Effector memory CD8-positive, alpha-beta T cell (primary cell): Measurements from ENCODE around the gene TSFM.

Source experiments
- ATAC-seq: fragments of 150-1000 bp; cut with Tn5 transposase; replicated peaks from 2 replicates; pipeline ENCODE4 v1.10.0; 2021; ENCODE audit warnings: mild to moderate bottlenecking, moderate library complexity
- DNase-seq, 3 experiments: peaks; one replicate each; pipeline ENCODE4 v3.0.0; 2021
- H3K27ac Mint-ChIP-seq, 2 donors: one replicate each; pipeline ENCODE4 v1.8.0; 2022; ENCODE audit warnings: mild to moderate bottlenecking in 2 of 2, mixed read lengths in 2 of 2, moderate library complexity in 2 of 2
- H3K27me3 Mint-ChIP-seq, 2 donors: one replicate each; pipeline ENCODE4 v1.8.0; 2022; ENCODE audit warnings: mixed read lengths in 2 of 2
- H3K36me3 Mint-ChIP-seq: one replicate; pipeline ENCODE4 v1.8.0; 2022; ENCODE audit warnings: mild to moderate bottlenecking, moderate library complexity, mixed read lengths; ENCODE audit not compliant: insufficient read depth
- H3K4me1 Mint-ChIP-seq, 2 donors: one replicate each; pipeline ENCODE4 v1.8.0; 2022; ENCODE audit warnings: low read depth in 2 of 2, mixed read lengths in 2 of 2
- H3K4me3 Mint-ChIP-seq, 2 donors: one replicate each; pipeline ENCODE4 v1.8.0; 2022; ENCODE audit warnings: mild to moderate bottlenecking in 2 of 2, mixed read lengths in 2 of 2, moderate library complexity in 2 of 2
- H3K9me3 Mint-ChIP-seq, 2 donors: one replicate each; pipeline ENCODE4 v1.8.0; 2022; ENCODE audit warnings: mixed read lengths in 2 of 2

Gene TSFM

DNA sequence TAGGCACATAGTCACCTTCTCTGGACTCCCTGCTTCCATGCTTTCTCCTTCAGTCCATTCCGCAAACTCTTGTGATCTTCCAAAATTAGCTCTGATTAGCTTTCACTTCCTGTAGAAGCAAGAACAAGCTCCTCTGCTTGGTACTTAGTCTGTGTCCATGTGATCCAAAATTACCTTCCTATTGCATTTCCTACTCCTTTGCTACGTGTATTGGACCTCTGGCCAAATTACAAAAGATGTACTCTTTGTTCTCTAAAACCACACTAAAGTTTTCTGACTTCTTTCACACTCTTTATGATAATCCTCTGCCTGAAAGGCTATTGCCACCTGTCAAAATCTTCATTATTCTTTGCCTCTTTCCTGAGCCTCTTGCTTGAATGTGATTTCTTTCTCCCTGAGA lies 786 bp upstream of the TSFM start:
- peaks cover 32 to 35% of the 10 kb centered on the region in 2 donors for H3K4me1 Mint-ChIP-seq
- DNase-seq (no peak), ATAC-seq (no peak)
- H3K27me3 Mint-ChIP-seq, result no peaks in the 10 kb centered on the region
- peaks cover 37% of the 10 kb centered on the region for H3K36me3 Mint-ChIP-seq
- H3K4me3 Mint-ChIP-seq, result peak overlapping the region; percentile 15 to 100
- peak overlapping the region; percentile 99 for H3K27ac Mint-ChIP-seq
- no peaks in the 10 kb centered on the region for H3K9me3 Mint-ChIP-seq

GRCh38 chr12:57782243-57782607 lies 362 bp upstream of the TSFM start:
- Mint-ChIP-seq H3K4me1 (peaks cover 32 to 35% of the 10 kb centered on the region in 2 donors), H3K27me3 (no peaks in the 10 kb centered on the region), H3K36me3 (peaks cover 39% of the 10 kb centered on the region), H3K4me3 (peak overlapping the region; percentile 100), H3K9me3 (no peaks in the 10 kb centered on the region), H3K27ac (peak overlapping the region; percentile 99)
- ATAC-seq (no peak), DNase-seq (no peak)

GRCh38 chr12:57783466-57783801 lies 847 bp downstream of the TSFM start:
- Mint-ChIP-seq H3K4me1 (peaks cover 32 to 36% of the 10 kb centered on the region in 2 donors), H3K36me3 (peaks cover 51% of the 10 kb centered on the region), H3K27me3 (no peaks in the 10 kb centered on the region), H3K9me3 (no peaks in the 10 kb centered on the region), H3K27ac (peak overlapping the region in 1 of 2 donors; percentile 99), H3K4me3 (peak overlapping the region; percentile 100)
- no peak for ATAC-seq
- DNase-seq, result no peak

DNA sequence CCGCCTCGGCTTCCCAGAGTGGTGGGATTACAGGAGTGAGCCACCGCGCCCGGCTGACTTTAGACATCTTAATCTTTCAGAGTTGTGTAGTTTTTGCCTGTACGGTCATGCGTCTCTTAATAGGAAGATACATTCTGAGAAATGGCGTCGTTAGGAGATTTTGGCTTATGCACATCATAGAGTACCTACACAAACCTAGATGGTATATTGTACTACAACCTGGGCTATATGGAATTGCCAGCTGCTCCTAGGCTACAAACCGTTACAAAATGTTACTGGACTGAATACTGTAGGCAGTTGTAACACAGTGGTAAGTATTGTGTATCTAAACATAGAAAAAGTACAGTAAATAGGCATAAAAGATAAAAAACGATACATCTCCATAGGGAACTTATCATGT lies 1.3 kb downstream of the TSFM start:
- Mint-ChIP-seq H3K4me3 (peak overlapping the region; percentile 100), H3K27me3 (no peaks in the 10 kb centered on the region), H3K36me3 (peaks cover 55% of the 10 kb centered on the region), H3K9me3 (no peaks in the 10 kb centered on the region), H3K4me1 (peaks cover 34 to 38% of the 10 kb centered on the region in 2 donors), H3K27ac (no peak overlapping the region)
- ATAC-seq (no peak), DNase-seq (no peak)

GRCh38 chr12:57793920-57794319 lies 11.3 kb downstream of the TSFM start:
- Mint-ChIP-seq H3K36me3 (peaks cover 82% of the 10 kb centered on the region), H3K9me3 (no peaks in the 10 kb centered on the region), H3K27me3 (no peaks in the 10 kb centered on the region), H3K4me1 (peaks cover 0 to 2% of the 10 kb centered on the region in 2 donors), H3K4me3 (no peak overlapping the region), H3K27ac (peak overlapping the region in 1 of 2 donors; percentile 54)
- no peak for ATAC-seq
- no peak for DNase-seq

GRCh38 chr12:57795354-57795753 lies 12.8 kb downstream of the TSFM start:
- H3K9me3 Mint-ChIP-seq, result no peaks in the 10 kb centered on the region
- no peaks in the 10 kb centered on the region for H3K27me3 Mint-ChIP-seq
- H3K4me3 Mint-ChIP-seq, result no peak overlapping the region
- ATAC-seq, result no peak
- no peak overlapping the region for H3K27ac Mint-ChIP-seq
- H3K36me3 Mint-ChIP-seq, result peaks cover 77% of the 10 kb centered on the region
- no peak for DNase-seq
- peaks cover 0 to 5% of the 10 kb centered on the region in 2 donors for H3K4me1 Mint-ChIP-seq

- ATAC-seq (no peak), DNase-seq (no peak)
- no peak overlapping the region for H3K4me3 Mint-ChIP-seq
- H3K9me3 Mint-ChIP-seq, result no peaks in the 10 kb centered on the region
- H3K36me3 Mint-ChIP-seq, result peaks cover 64% of the 10 kb centered on the region
- peaks cover 0 to 5% of the 10 kb centered on the region in 2 donors for H3K4me1 Mint-ChIP-seq
- peak overlapping the region in 1 of 2 donors; percentile 46 for H3K27ac Mint-ChIP-seq
- no peaks in the 10 kb centered on the region for H3K27me3 Mint-ChIP-seq
Measured at GRCh38 chr12:57796996-57797395, 14.4 kb downstream of the TSFM start.

DNA sequence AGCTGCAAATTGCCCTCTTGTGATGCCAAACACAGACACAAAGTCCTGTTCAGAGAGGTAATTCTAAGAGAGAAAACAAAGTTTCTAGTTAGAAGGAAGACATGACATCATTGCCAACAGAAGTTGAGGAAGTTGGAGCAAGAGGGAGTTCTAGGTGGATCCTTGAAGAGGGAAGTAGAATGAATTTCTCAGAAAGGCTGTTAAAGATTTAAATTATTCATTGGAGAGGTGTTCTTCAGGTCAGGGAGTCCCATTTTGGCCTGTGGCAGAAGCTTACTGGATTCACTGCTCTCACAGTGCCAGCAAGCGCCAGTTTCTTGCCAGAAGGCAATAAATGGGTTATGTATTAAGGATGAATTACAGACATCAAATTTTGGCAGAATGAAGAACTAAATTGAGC lies 15.3 kb downstream of the TSFM start:
- Mint-ChIP-seq H3K4me3 (no peak overlapping the region), H3K36me3 (peaks cover 55% of the 10 kb centered on the region), H3K27ac (peak overlapping the region; percentile 12 to 46)

GRCh38 chr12:57800965-57801364 lies 18.4 kb downstream of the TSFM start:
- DNase-seq (no peak), ATAC-seq (no peak)
- Mint-ChIP-seq H3K27me3 (no peaks in the 10 kb centered on the region), H3K4me1 (peaks cover 0 to 5% of the 10 kb centered on the region in 2 donors), H3K36me3 (peaks cover 29% of the 10 kb centered on the region), H3K27ac (peak overlapping the region in 1 of 2 donors; percentile 23), H3K4me3 (no peak overlapping the region), H3K9me3 (no peaks in the 10 kb centered on the region)

More for the DNA sequence above, 15.3 kb downstream of the TSFM start:
- Mint-ChIP-seq H3K9me3 (no peaks in the 10 kb centered on the region), H3K4me1 (peaks cover 0 to 5% of the 10 kb centered on the region in 2 donors), H3K27me3 (no peaks in the 10 kb centered on the region)
- DNase-seq, result no peak
- no peak for ATAC-seq

DNA sequence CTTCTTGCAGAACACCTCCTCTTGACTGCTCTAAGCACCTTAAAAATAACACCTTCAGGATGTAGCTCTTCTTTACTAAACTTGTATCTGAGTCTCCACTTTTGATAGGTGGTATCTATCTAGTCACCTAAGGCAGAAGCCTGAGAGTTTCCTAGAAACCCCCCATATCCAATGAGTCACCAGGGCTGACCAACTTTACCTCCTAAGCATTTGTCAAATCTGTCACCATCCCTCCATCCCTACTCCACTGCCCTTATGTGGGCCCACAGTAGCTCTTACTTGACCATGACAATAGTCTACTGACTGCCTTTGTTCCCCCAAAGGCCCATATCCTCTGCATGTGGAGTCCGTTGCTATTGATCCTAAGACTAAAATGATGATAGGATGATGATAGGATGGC lies 20.0 kb downstream of the TSFM start:
- Mint-ChIP-seq H3K36me3 (peaks cover 18% of the 10 kb centered on the region), H3K9me3 (no peaks in the 10 kb centered on the region), H3K4me3 (no peak overlapping the region), H3K4me1 (peaks cover 0 to 5% of the 10 kb centered on the region in 2 donors), H3K27me3 (no peaks in the 10 kb centered on the region), H3K27ac (no peak overlapping the region)
- no peak for ATAC-seq
- no peak for DNase-seq

DNA sequence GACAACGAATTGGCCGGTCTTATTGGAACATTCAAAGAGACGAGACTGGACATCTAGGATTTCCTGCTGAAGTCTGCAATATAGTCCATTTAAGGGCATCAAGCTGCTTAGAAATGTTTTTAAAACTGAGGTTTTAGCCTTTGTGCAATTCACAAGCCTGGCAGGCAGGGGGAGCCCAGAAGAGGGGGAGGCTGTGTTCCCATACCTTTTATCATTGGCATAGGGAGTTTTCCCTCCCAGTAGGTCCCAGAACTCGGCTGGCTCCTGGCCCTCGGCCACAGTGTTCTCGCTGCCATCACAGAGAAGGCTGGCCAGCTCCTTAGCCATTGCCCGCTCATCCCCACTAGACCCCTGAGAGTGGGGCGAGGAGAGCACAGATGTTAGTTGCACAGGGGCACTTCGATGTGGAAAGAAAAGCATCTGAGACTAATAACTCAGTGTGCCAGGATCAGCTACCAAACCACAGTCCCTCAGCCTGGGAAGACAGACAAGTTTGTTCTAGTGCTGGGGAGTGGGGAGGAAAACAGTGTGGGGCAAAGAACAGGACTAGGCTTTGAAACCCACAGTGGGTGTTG lies 20.8 kb downstream of the TSFM start:
- ATAC-seq (peak; percentile 36), DNase-seq (peak; percentile 16 to 38 (median 22))
- Mint-ChIP-seq H3K27me3 (no peaks in the 10 kb centered on the region), H3K4me3 (no peak overlapping the region), H3K9me3 (no peaks in the 10 kb centered on the region), H3K27ac (peak overlapping the region in 1 of 2 donors; percentile 32), H3K36me3 (peaks cover 15% of the 10 kb centered on the region), H3K4me1 (peaks cover 0 to 5% of the 10 kb centered on the region in 2 donors)

GRCh38 chr12:57806677-57807076 lies 24.1 kb downstream of the TSFM start:
- Mint-ChIP-seq H3K36me3 (peaks cover 9% of the 10 kb centered on the region), H3K4me1 (no peaks in the 10 kb centered on the region), H3K27ac (no peak overlapping the region), H3K27me3 (no peaks in the 10 kb centered on the region), H3K4me3 (no peak overlapping the region), H3K9me3 (no peaks in the 10 kb centered on the region)
- DNase-seq (no peak), ATAC-seq (no peak)

GRCh38 chr12:57807285-57807684 lies 24.7 kb downstream of the TSFM start:
- H3K4me1 Mint-ChIP-seq, result no peaks in the 10 kb centered on the region
- H3K4me3 Mint-ChIP-seq, result no peak overlapping the region
- ATAC-seq, result no peak
- H3K36me3 Mint-ChIP-seq, result peaks cover 9% of the 10 kb centered on the region
- no peak for DNase-seq
- H3K27ac Mint-ChIP-seq, result no peak overlapping the region
- no peaks in the 10 kb centered on the region for H3K9me3 Mint-ChIP-seq
- H3K27me3 Mint-ChIP-seq, result no peaks in the 10 kb centered on the region

GRCh38 chr12:57808351-57808750 lies 25.8 kb downstream of the TSFM start:
- no peaks in the 10 kb centered on the region for H3K27me3 Mint-ChIP-seq
- no peak overlapping the region for H3K4me3 Mint-ChIP-seq
- ATAC-seq (no peak), DNase-seq (no peak)
- no peaks in the 10 kb centered on the region for H3K4me1 Mint-ChIP-seq
- H3K9me3 Mint-ChIP-seq, result no peaks in the 10 kb centered on the region
- H3K36me3 Mint-ChIP-seq, result peaks cover 9% of the 10 kb centered on the region
- H3K27ac Mint-ChIP-seq, result no peak overlapping the region

- Mint-ChIP-seq H3K4me3 (no peak overlapping the region), H3K27me3 (no peaks in the 10 kb centered on the region), H3K4me1 (no peaks in the 10 kb centered on the region), H3K9me3 (no peaks in the 10 kb centered on the region), H3K36me3 (peaks cover 9% of the 10 kb centered on the region), H3K27ac (no peak overlapping the region)
- DNase-seq (no peak), ATAC-seq (no peak)
Measured at GRCh38 chr12:57809425-57809824, 26.8 kb downstream of the TSFM start.
